ENCODE measurements around the gene PRKG1.

DNA sequence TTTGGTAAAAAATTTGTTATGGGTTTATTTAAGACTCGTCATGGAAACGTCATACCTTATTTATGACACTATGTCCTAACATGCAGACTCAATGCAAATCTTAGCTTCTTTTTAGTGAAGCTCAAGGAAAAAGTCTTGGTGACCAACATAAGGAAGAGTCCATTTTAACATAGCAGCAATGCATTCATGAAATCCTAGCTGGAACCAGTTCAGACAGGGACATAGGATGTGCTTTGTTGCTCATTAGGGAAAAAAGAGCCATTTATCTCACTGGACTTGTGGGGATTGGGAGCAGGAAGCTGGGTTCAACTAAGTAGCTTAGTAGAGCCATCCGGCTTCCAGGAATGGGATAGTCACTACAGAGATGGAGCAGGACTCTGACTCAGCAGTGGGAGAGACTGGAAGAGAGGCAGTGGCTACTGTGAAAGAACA lies 1139.0 kb downstream of the PRKG1 start:
- TF ChIP-seq, protein P1, sequence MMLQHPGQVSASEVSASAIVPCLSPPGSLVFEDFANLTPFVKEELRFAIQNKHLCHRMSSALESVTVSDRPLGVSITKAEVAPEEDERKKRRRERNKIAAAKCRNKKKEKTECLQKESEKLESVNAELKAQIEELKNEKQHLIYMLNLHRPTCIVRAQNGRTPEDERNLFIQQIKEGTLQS (IDR thresholded peaks at IDR 0.05; ENCODE audit: insufficient read depth, low read depth, low read length): no peak
- TF ChIP-seq ZNF274 (IDR thresholded peaks at IDR 0.05; ENCODE audit: borderline replicate concordance, extremely low read depth, low read length) (no peak), YY1 (IDR thresholded peaks at IDR 0.05; ENCODE audit: low read depth, low read length) (no peak), POLR2AphosphoS5 (IDR thresholded peaks at IDR 0.05; ENCODE audit: low read depth, low read length) (no peak), BRCA1 (IDR thresholded peaks at IDR 0.05; ENCODE audit: low read depth, low read length) (no peak), EZH2 (IDR thresholded peaks at IDR 0.05; ENCODE audit: low read depth, low read length, severe bottlenecking) (no peak), NRF1 (IDR thresholded peaks at IDR 0.05; ENCODE audit: low read depth, low read length) (no peak), RFX5 (IDR thresholded peaks at IDR 0.05; ENCODE audit: borderline replicate concordance, low read depth, low read length) (no peak), PHF8 (conservative IDR thresholded peaks at IDR 0.05; ENCODE audit: low read depth, low read length) (no peak), GABPA (IDR thresholded peaks at IDR 0.05; ENCODE audit: borderline replicate concordance, insufficient read depth, low read length) (no peak)
- TF ChIP-seq, protein P2, sequence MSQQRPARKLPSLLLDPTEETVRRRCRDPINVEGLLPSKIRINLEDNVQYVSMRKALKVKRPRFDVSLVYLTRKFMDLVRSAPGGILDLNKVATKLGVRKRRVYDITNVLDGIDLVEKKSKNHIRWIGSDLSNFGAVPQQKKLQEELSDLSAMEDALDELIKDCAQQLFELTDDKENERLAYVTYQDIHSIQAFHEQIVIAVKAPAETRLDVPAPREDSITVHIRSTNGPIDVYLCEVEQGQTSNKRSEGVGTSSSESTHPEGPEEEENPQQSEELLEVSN (IDR thresholded peaks at IDR 0.05): no peak
- TF ChIP-seq, protein P3, sequence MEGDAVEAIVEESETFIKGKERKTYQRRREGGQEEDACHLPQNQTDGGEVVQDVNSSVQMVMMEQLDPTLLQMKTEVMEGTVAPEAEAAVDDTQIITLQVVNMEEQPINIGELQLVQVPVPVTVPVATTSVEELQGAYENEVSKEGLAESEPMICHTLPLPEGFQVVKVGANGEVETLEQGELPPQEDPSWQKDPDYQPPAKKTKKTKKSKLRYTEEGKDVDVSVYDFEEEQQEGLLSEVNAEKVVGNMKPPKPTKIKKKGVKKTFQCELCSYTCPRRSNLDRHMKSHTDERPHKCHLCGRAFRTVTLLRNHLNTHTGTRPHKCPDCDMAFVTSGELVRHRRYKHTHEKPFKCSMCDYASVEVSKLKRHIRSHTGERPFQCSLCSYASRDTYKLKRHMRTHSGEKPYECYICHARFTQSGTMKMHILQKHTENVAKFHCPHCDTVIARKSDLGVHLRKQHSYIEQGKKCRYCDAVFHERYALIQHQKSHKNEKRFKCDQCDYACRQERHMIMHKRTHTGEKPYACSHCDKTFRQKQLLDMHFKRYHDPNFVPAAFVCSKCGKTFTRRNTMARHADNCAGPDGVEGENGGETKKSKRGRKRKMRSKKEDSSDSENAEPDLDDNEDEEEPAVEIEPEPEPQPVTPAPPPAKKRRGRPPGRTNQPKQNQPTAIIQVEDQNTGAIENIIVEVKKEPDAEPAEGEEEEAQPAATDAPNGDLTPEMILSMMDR (IDR thresholded peaks at IDR 0.05; ENCODE audit: control extremely low read depth in 1 of 3, insufficient read depth in 1 of 3, low read depth in 1 of 3, low read length in 3 of 3): no peak
- TF ChIP-seq, protein P4, sequence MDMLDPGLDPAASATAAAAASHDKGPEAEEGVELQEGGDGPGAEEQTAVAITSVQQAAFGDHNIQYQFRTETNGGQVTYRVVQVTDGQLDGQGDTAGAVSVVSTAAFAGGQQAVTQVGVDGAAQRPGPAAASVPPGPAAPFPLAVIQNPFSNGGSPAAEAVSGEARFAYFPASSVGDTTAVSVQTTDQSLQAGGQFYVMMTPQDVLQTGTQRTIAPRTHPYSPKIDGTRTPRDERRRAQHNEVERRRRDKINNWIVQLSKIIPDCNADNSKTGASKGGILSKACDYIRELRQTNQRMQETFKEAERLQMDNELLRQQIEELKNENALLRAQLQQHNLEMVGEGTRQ (IDR thresholded peaks at IDR 0.05; ENCODE audit: low read length): no peak

All from H1 (cell line).